RWPE2 (cell line): ENCODE results near the gene POC1B.

Source experiments
- ATAC-seq: fragments of 200-7000 bp; cut with Tn5 transposase; 3 replicates; pipeline ENCODE4 v1.9.1; 2021; ENCODE audit warnings: low read depth
- DNase-seq: peaks from one replicate; pipeline ENCODE4 v3.0.0-alpha.2; 2020; ENCODE audit warnings: low spot score
- H3K27ac ChIP-seq: fragments of 450-650 bp; 2 replicates; pipeline ENCODE4 v1.5.1; 2017; ENCODE audit warnings: mild to moderate bottlenecking; ENCODE audit not compliant: poor library complexity, severe bottlenecking
- H3K27me3 ChIP-seq: fragments of 250-450 bp; sonication (Bioruptor Pico); 2 replicates; pipeline ENCODE4 v1.5.1; 2021; ENCODE audit warnings: mild to moderate bottlenecking, moderate library complexity; ENCODE audit not compliant: insufficient read depth, poor library complexity, severe bottlenecking
- H3K36me3 ChIP-seq: fragments of 250-450 bp; sonication (Bioruptor Pico); 2 replicates; pipeline ENCODE4 v1.5.1; 2020; ENCODE audit warnings: low read depth, mild to moderate bottlenecking, moderate library complexity
- H3K4me1 ChIP-seq: fragments of 250-450 bp; sonication (Bioruptor Pico); 2 replicates; pipeline ENCODE4 v1.5.1; 2021; ENCODE audit warnings: mild to moderate bottlenecking, moderate library complexity; ENCODE audit not compliant: insufficient read depth, poor library complexity, severe bottlenecking
- H3K4me3 ChIP-seq: fragments of 250-450 bp; sonication (Bioruptor Pico); 2 replicates; pipeline ENCODE4 v1.5.1; 2021; ENCODE audit warnings: mild to moderate bottlenecking, moderate library complexity; ENCODE audit not compliant: severe bottlenecking
- H3K9me3 ChIP-seq: fragments of 250-450 bp; sonication (Bioruptor Pico); 2 replicates; pipeline ENCODE4 v1.5.1; 2021; ENCODE audit warnings: mild to moderate bottlenecking, moderate library complexity; ENCODE audit not compliant: severe bottlenecking
- CTCF ChIP-seq: fragments of 450-650 bp; IDR thresholded peaks from one replicate; pipeline ENCODE4 v1.5.1; 2017; ENCODE audit warnings: mild to moderate bottlenecking, moderate library complexity; ENCODE audit not compliant: poor library complexity, severe bottlenecking

The POC1B gene

GRCh38 chr12:89372584-89373370 lies 153.1 kb downstream of the POC1B start:
- no peak for TF ChIP-seq CTCF
- peak overlapping the region; percentile 100 for H3K27ac ChIP-seq
- H3K27me3 ChIP-seq, result no peaks in the 10 kb centered on the region
- H3K4me1 ChIP-seq, result peaks cover 85% of the 10 kb centered on the region
- ATAC-seq (no peak), DNase-seq (no peak)
- H3K36me3 ChIP-seq, result no peaks in the 10 kb centered on the region
- H3K4me3 ChIP-seq, result no peak overlapping the region
- H3K9me3 ChIP-seq, result no peaks in the 10 kb centered on the region

GRCh38 chr12:89370850-89371249 lies 155.0 kb downstream of the POC1B start:
- peak overlapping the region; percentile 100 for H3K27ac ChIP-seq
- H3K9me3 ChIP-seq, result no peaks in the 10 kb centered on the region
- no peaks in the 10 kb centered on the region for H3K36me3 ChIP-seq
- no peaks in the 10 kb centered on the region for H3K27me3 ChIP-seq
- peaks cover 75% of the 10 kb centered on the region for H3K4me1 ChIP-seq
- no peak overlapping the region for H3K4me3 ChIP-seq
- peak; percentile 96 for DNase-seq
- TF ChIP-seq CTCF, result no peak
- ATAC-seq, result peak; percentile 80

- TF ChIP-seq CTCF, result no peak
- H3K4me1 ChIP-seq, result peaks cover 71% of the 10 kb centered on the region
- H3K36me3 ChIP-seq, result no peaks in the 10 kb centered on the region
- no peaks in the 10 kb centered on the region for H3K27me3 ChIP-seq
- H3K27ac ChIP-seq, result peak overlapping the region; percentile 100
- DNase-seq (no peak), ATAC-seq (peak; percentile 33)
- H3K4me3 ChIP-seq, result no peak overlapping the region
- no peaks in the 10 kb centered on the region for H3K9me3 ChIP-seq
These were observed 155.4 kb downstream of the POC1B start for GRCh38 chr12:89370421-89370831.
